Midbrain (tissue), 1 donor: Measurements from ENCODE around the gene RPL22.

Experiments used
- DNase-seq: peaks from one replicate; lab custom pipeline; 2025; lab: John Stamatoyannopoulos, UW

Gene RPL22

GRCh38 chr1:6199298-6200187 is at the start of gene RPL22:
Gene RPL22 (minus strand): TSS chr1:6199595. CDS start chr1:6199573, 22 bp downstream.
- DNase-seq, result peak; percentile 99

GRCh38 chr1:6248161-6248776 is 48.9 kb upstream of the RPL22 start:
- DNase-seq, result no peak

- no peak for DNase-seq
These were observed 48.3 kb upstream of the RPL22 start for GRCh38 chr1:6247651-6248050.

- DNase-seq, result peak; percentile 62
These were observed 47.4 kb upstream of the RPL22 start for GRCh38 chr1:6246497-6247467.

- no peak for DNase-seq
These were observed 46.6 kb upstream of the RPL22 start for GRCh38 chr1:6245869-6246496.

GRCh38 chr1:6245086-6245868 is 45.9 kb upstream of the RPL22 start:
- DNase-seq, result peak; percentile 81

GRCh38 chr1:6244401-6245049 is 45.1 kb upstream of the RPL22 start:
- no peak for DNase-seq

- no peak for DNase-seq
These were observed 44.6 kb upstream of the RPL22 start, which contains the start of gene HES3 for GRCh38 chr1:6243993-6244392. Gene HES3 (plus strand): TSS chr1:6244179. CDS start chr1:6244366, 187 bp downstream.

- DNase-seq, result no peak
These were observed 43.8 kb upstream of the RPL22 start for GRCh38 chr1:6243053-6243834.

GRCh38 chr1:6241887-6242740 is 42.7 kb upstream of the RPL22 start:
- no peak for DNase-seq

GRCh38 chr1:6241107-6241886 is 41.9 kb upstream of the RPL22 start:
- DNase-seq, result no peak

- DNase-seq, result no peak
These were observed 40.8 kb upstream of the RPL22 start for GRCh38 chr1:6239950-6240768.

- no peak for DNase-seq
These were observed 39.9 kb upstream of the RPL22 start for GRCh38 chr1:6239213-6239752.

GRCh38 chr1:6237093-6237492 is 37.7 kb upstream of the RPL22 start:
- no peak for DNase-seq

- DNase-seq, result no peak
These were observed 35.9 kb upstream of the RPL22 start for GRCh38 chr1:6235296-6235677.

GRCh38 chr1:6234502-6235295 is 35.3 kb upstream of the RPL22 start:
- no peak for DNase-seq
